Testis (tissue), 3 donors: Measurements from ENCODE around the gene TET1. TPM values are rescaled to one million over a fixed set of nuclear protein-coding genes. Genes with fewer than 3 reads are reported as not detected.
A peak's percentile ranks its signal among the peaks of the same experiment; 100 is the strongest.

Experiments used
- DNase-seq: peaks from one replicate; pipeline ENCODE4 v3.0.0-alpha.2; 2019
- H3K27ac ChIP-seq, 2 donors: fragments of 200-600 bp; sonication (generic); one replicate each; pipeline ENCODE4 v1.5.1; 2019
- H3K27me3 ChIP-seq: fragments of 200-600 bp; sonication (generic); one replicate; pipeline ENCODE4 v1.5.1; 2019
- H3K36me3 ChIP-seq: fragments of 200-600 bp; sonication (generic); one replicate; pipeline ENCODE4 v1.5.1; 2017; ENCODE audit warnings: low read depth; ENCODE audit errors: missing control alignments
- H3K4me1 ChIP-seq: fragments of 200-600 bp; sonication (generic); one replicate; pipeline ENCODE4 v1.5.1; 2019
- H3K4me3 ChIP-seq, 2 donors: fragments of 200-600 bp; sonication (generic); one replicate each; pipeline ENCODE4 v1.5.1; 2017 to 2019
- H3K9me3 ChIP-seq: fragments of 200-600 bp; sonication (generic); one replicate; pipeline ENCODE4 v1.5.1; 2017
- CTCF ChIP-seq, 3 experiments: fragments of 450-650 bp in 2 of 3; fragments of 200-600 bp in 1 of 3; sonication (generic) in 1 of 3; IDR thresholded peaks; one replicate each; pipeline ENCODE4 v1.5.1; 2016 to 2019; ENCODE audit warnings: antibody characterized with exemption in 3 of 3, mild to moderate bottlenecking in 2 of 3, moderate library complexity in 1 of 3
- POLR2A ChIP-seq: fragments of 450-650 bp; IDR thresholded peaks from one replicate; pipeline ENCODE4 v1.6.1; 2017; ENCODE audit warnings: antibody characterized with exemption, mild to moderate bottlenecking, moderate library complexity
- WGBS, 2 donors: methylation state at CpG; one replicate each; pipeline ENCODE4 v1.1.5; 2018; 5-methylcytosine and 5-hydroxymethylcytosine counted together
- intact Hi-C: fragments of 100-400 bp; cut with DNase I; formaldehyde crosslinking; loops from one replicate; pipeline ENCODE4 v1.15.1; 2023; ENCODE audit warnings: low total_unique reads
- polyA plus RNA-seq: library from polyadenylated mRNA; stranded (reverse); fragments of 350-450 nt; fragmentation: Illumina TruSeq; extraction: RNeasy Lipid Tissue Mini Kit (QIAGEN cat#74804); gene quantifications from one replicate; pipeline ENCODE4 v1.2.3, GENCODE V29; 2014; ENCODE audit warnings: low read depth, low replicate concordance; ENCODE audit not compliant: insufficient read depth
- total RNA-seq, 2 donors: library from RNA; depleted of rRNA; stranded (reverse); fragments of >200 nt; gene quantifications; one replicate each; pipeline ENCODE4 v1.2.3, GENCODE V29; 2016

TET1 gene
- total and polyA plus RNA-seq, 3 donors from 2014 or later = 0.40 to 3.8 (median 3.2) TPM

- Histone ChIP-seq H3K4me3 (no peak overlapping the region), H3K9me3 (no peaks in the 10 kb centered on the region), H3K27ac (peak overlapping the region in 1 of 2 donors; percentile 23), H3K27me3 (no peaks in the 10 kb centered on the region), H3K4me1 (peaks cover 19% of the 10 kb centered on the region), H3K36me3 (no peaks in the 10 kb centered on the region)
- peak; percentile 26 for DNase-seq
- TF ChIP-seq POLR2A = no peak
- no peak for TF ChIP-seq CTCF (IDR thresholded peaks at IDR 0.05)
- intact Hi-C loops = no loop called here
- 10 to 16% methylated on average over 18 to 22 of the region's 23 CpGs for WGBS, 2 donors
These were observed 39.0 kb downstream of the TET1 start for GRCh38 chr10:68598978-68599770.

GRCh38 chr10:68599771-68600040 lies 39.6 kb downstream of the TET1 start:
- DNase-seq = no peak
- Histone ChIP-seq H3K27ac (peak overlapping the region in 1 of 2 donors; percentile 23), H3K27me3 (no peaks in the 10 kb centered on the region), H3K4me3 (peak overlapping the region; percentile 34 to 46), H3K36me3 (no peaks in the 10 kb centered on the region), H3K9me3 (no peaks in the 10 kb centered on the region), H3K4me1 (peaks cover 19% of the 10 kb centered on the region)
- WGBS, 2 donors = 0 to 10% methylated on average over 3 of the region's 3 CpGs
- intact Hi-C loops = no loop called here
- TF ChIP-seq CTCF (IDR thresholded peaks at IDR 0.05) (no peak), POLR2A (no peak)

- TF ChIP-seq CTCF (IDR thresholded peaks at IDR 0.05) (no peak), POLR2A (no peak)
- WGBS, 2 donors = 0 to 3% methylated on average over 6 to 17 of the region's 17 CpGs
- H3K9me3 ChIP-seq = no peaks in the 10 kb centered on the region
- H3K27ac ChIP-seq = peak overlapping the region; percentile 16 to 43
- peaks cover 19% of the 10 kb centered on the region for H3K4me1 ChIP-seq
- intact Hi-C loops = no loop called here
- H3K4me3 ChIP-seq = peak overlapping the region; percentile 34 to 46
- no peaks in the 10 kb centered on the region for H3K36me3 ChIP-seq
- H3K27me3 ChIP-seq = no peaks in the 10 kb centered on the region
- DNase-seq = peak; percentile 78
These were observed 40.1 kb downstream of the TET1 start for GRCh38 chr10:68600041-68600778.

- H3K4me3 ChIP-seq = no peak overlapping the region
- TF ChIP-seq POLR2A (no peak), CTCF (IDR thresholded peaks at IDR 0.05) (no peak)
- H3K36me3 ChIP-seq = no peaks in the 10 kb centered on the region
- intact Hi-C loops = no loop called here
- DNase-seq = no peak
- peaks cover 20% of the 10 kb centered on the region for H3K4me1 ChIP-seq
- H3K27ac ChIP-seq = no peak overlapping the region
- 50 to 59% methylated on average over 2 of the region's 2 CpGs for WGBS, 2 donors
- no peaks in the 10 kb centered on the region for H3K9me3 ChIP-seq
- no peaks in the 10 kb centered on the region for H3K27me3 ChIP-seq
These were observed 41.5 kb downstream of the TET1 start for GRCh38 chr10:68601501-68602265.
